Endothelial cell of umbilical vein (primary cell): ENCODE data around the gene WNT2.

Experiments
- CTCF ChIP-seq, 2 donors: IDR thresholded peaks; 1 replicate in 1 of 2; 2 replicates in 1 of 2; pipeline ENCODE4 v1.5.1; 2011; ENCODE audit warnings: low read length in 2 of 2, mild to moderate bottlenecking in 2 of 2, moderate library complexity in 2 of 2, control low read depth in 1 of 2, inconsistent platforms in 1 of 2, low read depth in 1 of 2; ENCODE audit not compliant: insufficient read depth in 1 of 2; ENCODE audit errors: extremely low read depth in 1 of 2
- POLR2A ChIP-seq: IDR thresholded peaks from 2 replicates; pipeline ENCODE4 v1.6.1; 2012; ENCODE audit warnings: low read depth, mild to moderate bottlenecking, control low read depth, low read length

- TF ChIP-seq CTCF (IDR thresholded peaks at IDR 0.05; ENCODE audit: extremely low read depth in 1 of 2, insufficient read depth in 1 of 2, low read depth in 1 of 2, low read length in 2 of 2), result no peak
- TF ChIP-seq POLR2A, result no peak
Observed at GRCh38 chr7:117269417-117269816, 53.4 kb downstream of the WNT2 start.
